VCaP (cell line): ENCODE results near the gene DLL1.

Experiments used
- H3K27ac ChIP-seq: fragments of 450-650 bp; 2 replicates; pipeline ENCODE4 v1.5.1; 2017
- CTCF ChIP-seq: fragments of 450-650 bp; conservative IDR thresholded peaks from 2 replicates; pipeline ENCODE4 v1.5.1; 2017; ENCODE audit warnings: mild to moderate bottlenecking, moderate library complexity

The DLL1 gene

GRCh38 chr6:170244721-170245474, 46.0 kb downstream of the DLL1 start:
- no peak for TF ChIP-seq CTCF
- no peak overlapping the region for H3K27ac ChIP-seq

GRCh38 chr6:170243791-170244291, 47.0 kb downstream of the DLL1 start:
- no peak overlapping the region for H3K27ac ChIP-seq
- no peak for TF ChIP-seq CTCF

DNA sequence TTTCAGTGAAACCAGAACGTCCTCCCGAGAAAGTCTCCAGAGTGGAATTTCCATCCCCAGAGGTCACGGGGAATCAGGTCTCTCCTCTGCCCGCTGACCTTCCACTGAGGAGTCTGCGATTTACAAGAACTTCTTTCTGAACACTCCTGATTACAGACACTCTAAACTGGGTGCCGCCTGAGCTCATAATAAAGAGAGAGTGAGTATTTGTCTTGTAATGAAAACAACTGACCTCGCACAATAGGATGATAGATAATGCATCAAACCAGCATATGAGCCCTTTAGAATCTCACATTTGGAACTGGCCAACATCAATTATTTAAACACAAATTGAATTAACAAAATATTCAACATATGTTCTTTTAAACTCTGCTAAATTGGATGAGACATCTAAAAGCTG, 47.5 kb downstream of the DLL1 start:
- no peak for TF ChIP-seq CTCF
- no peak overlapping the region for H3K27ac ChIP-seq

DNA sequence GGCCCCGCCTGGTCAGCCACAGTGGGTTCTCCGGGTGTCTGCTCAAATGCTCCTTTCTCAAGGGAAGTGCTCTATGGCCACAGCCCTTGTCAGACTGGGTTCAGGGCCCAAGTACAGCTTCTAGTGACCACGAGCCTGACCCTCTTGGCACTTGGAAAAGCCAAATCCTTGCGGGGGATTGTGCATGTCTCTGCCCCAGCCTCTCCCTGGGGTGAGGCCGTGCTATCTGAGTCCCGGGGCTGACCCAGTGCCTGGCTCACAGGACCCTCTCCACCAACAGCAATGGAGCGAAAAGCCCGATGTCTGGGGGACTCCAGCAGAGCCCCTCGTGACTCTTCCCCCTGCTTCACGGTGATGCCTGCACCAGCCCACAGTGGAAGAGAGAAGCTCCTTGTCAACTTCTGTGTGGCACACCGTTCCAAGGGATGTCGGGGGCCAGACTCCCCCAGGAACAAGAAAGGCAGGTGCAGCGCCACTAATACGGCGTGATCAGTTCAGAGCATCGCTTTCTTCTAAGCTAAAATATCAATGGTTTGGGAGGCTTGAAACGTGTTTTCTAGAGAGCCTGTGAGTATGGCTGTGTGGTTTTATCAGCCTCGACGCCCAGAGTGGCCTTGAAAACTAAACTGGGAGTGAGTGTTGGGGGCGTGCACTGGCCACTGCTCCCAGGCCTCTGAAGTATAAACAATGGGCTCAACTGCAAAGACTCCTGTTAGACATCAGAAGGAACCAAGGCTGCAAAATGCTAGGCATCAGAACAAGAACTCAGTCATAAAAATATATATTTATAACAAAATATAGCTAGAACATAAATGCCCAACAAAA, 51.9 kb downstream of the DLL1 start:
- TF ChIP-seq CTCF: no peak
- no peak overlapping the region for H3K27ac ChIP-seq

DNA sequence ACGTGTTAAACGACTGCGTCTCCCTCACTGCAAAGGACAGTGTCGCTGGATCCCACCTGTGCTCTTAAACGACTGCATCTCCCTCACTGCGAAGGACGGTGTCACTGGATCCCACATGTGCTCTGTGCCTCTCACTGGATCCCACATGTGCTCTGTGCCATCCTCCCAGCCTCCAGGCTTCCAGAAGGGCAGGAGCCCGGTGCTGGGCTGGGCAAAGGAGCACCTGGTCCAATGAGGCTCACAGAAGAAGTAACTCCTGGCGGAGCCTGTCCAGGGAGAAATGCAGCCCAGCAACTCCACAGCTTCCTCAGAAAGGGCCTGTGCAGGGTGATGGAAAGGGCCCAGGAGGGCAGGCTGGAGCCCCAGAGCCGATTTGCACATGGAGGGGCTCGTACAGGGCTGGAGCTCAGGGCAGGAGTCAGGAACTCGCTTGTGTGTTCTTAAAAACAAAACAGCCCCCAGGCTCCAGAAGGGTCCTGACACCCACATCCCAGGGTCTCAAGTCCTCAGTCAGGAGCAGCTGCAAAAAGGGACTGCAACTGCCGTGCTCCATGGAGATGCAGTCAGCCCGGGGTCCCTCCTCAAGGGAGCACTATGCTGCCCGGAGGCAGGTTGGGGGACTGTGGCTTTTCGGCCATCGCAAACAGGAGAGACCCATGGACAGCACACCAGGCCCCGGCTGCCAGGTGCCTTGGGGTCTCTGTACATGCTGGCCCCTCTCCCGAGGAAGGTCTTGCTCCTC, 52.7 kb downstream of the DLL1 start:
- H3K27ac ChIP-seq: no peak overlapping the region
- TF ChIP-seq CTCF: no peak

DNA sequence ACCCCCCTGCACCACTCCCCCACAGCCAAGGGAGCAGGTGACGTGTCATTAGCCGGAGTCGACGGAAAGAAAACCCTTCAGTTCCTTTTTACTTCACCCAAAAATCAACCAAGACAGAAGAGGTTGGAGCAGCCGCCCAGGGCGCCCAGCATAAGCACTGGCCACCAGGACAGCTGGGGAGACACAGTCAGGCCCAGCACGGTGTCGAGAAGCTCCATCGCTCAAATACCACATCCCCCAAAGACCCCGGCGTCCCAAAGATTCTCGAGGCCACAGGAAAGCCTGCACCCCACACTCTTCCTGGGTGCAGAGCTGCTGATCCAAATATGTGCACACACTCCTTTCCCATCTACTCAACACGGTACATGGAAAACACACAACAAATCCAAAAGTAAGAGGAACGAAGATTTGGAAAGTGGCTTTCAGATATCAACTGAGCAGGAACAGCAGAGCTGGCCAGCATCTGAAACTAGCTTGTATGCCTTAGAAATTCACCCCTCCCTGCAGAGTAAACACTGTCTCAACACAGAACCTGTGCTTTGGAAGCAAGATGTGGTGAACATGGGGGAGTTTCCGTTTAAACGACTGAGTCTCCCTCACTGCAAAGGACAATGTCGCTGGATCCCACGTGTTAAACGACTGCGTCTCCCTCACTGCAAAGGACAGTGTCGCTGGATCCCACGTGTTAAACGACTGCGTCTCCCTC, 54.6 kb downstream of the DLL1 start:
- no peak for TF ChIP-seq CTCF
- no peak overlapping the region for H3K27ac ChIP-seq
